Measurements from ENCODE around the gene CD209. TPM values are rescaled to one million over a fixed set of nuclear protein-coding genes. Genes with fewer than 3 reads are reported as not detected.

Gene CD209
- total and polyA plus RNA-seq, 2 experiments from 2014 or later = 0.35 TPM; not detected in 1

DNA sequence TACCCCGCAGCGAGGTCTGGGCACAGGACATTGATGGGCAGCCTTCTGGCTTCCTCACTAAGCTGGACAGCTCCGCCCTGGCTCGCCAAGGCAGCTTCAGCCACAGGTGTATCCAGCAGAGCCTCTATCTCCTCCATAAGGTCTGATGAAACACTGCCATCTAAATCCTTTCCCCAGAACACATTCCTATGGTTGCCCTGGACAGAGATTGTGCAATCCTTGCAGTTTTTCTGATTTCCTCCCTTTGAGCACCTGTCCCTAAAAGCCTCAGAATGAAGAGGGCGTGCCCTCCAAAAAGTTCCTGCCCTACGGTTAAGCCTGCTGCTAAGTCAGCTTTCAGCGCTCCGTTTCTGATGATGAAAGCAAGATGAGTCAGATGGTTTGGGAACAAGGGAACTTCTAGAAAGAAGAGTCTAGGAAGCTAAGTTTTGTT, 36.7 kb upstream of the CD209 start:
- peak; percentile 46 for DNase-seq (ENCODE audit: low spot score)
- ATAC-seq = peak; percentile 5; the same call in 1 of the 3 replicates
- no peak overlapping the region for H2AFZ ChIP-seq

DNA sequence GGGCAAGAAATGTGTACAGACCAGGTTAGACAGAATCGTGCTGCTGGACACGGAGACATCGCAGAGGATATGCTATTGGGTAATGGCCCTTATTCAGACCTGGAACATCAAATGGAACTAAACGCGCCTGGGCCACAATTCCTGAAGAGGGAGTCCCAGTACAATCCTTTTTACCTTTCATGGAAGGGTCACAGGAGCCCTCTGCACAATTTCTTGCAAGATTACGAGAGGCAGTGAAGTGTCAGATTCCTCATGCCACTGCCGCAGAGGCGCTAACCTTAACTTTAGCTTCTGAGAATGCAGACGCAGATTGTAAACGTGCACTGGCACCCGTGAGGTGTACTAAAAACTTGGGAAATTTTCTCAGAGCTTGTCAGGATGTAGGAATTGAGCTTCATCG, 33.8 kb upstream of the CD209 start:
- H3K79me2 ChIP-seq (replicated peaks; ENCODE audit: insufficient read depth) = no peaks in the 10 kb centered on the region
- DNase-seq (ENCODE audit: low spot score) (peak; percentile 42), ATAC-seq (no peak; the same call in 2 of the 3 replicates)
- no peaks in the 10 kb centered on the region for H4K20me1 ChIP-seq (replicated peaks; ENCODE audit: insufficient read depth)
- no peak overlapping the region for H3K27ac ChIP-seq (ENCODE audit: low read depth)
- H3F3A ChIP-seq (replicated peaks; ENCODE audit: low read depth) = no peaks in the 10 kb centered on the region
- no peak overlapping the region for H3K27ac Mint-ChIP-seq
- no peak overlapping the region for H3K4me3 Mint-ChIP-seq
- H3K9me3 Mint-ChIP-seq = no peaks in the 10 kb centered on the region; the same call in 2 of the 3 replicates
- no peak overlapping the region for H3K4me3 ChIP-seq
- no peaks in the 10 kb centered on the region for H3K4me1 ChIP-seq (ENCODE audit: insufficient read depth)
- H3K4me1 Mint-ChIP-seq = peaks cover 10% of the 10 kb centered on the region; the same call in 2 of the 3 replicates
- H3K36me3 Mint-ChIP-seq (ENCODE audit: low read depth) = no peaks in the 10 kb centered on the region
- H3K27me3 ChIP-seq (ENCODE audit: insufficient read depth) = peaks cover 14% of the 10 kb centered on the region
- H3K9me2 ChIP-seq (ENCODE audit: insufficient read depth) = no peaks in the 10 kb centered on the region
- H2AFZ ChIP-seq = no peak overlapping the region
- H3K4me2 ChIP-seq = no peak overlapping the region
- peaks cover 7% of the 10 kb centered on the region for H3K27me3 Mint-ChIP-seq (ENCODE audit: insufficient read depth, low read depth, poor library complexity)
- no peak for TF ChIP-seq ZNF331 (CRISPR knock-in tag; IDR thresholded peaks at IDR 0.05; ENCODE audit: low read depth)
- TF ChIP-seq, protein P1, sequence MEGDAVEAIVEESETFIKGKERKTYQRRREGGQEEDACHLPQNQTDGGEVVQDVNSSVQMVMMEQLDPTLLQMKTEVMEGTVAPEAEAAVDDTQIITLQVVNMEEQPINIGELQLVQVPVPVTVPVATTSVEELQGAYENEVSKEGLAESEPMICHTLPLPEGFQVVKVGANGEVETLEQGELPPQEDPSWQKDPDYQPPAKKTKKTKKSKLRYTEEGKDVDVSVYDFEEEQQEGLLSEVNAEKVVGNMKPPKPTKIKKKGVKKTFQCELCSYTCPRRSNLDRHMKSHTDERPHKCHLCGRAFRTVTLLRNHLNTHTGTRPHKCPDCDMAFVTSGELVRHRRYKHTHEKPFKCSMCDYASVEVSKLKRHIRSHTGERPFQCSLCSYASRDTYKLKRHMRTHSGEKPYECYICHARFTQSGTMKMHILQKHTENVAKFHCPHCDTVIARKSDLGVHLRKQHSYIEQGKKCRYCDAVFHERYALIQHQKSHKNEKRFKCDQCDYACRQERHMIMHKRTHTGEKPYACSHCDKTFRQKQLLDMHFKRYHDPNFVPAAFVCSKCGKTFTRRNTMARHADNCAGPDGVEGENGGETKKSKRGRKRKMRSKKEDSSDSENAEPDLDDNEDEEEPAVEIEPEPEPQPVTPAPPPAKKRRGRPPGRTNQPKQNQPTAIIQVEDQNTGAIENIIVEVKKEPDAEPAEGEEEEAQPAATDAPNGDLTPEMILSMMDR (conservative IDR thresholded peaks at IDR 0.05; ENCODE audit: low read depth in 2 of 2) = peak in 1 of 2 experiments; percentile 46; a peak in 2 of 4 replicates
- H3K36me3 ChIP-seq (ENCODE audit: insufficient read depth) = no peaks in the 10 kb centered on the region

More for the DNA sequence above, 36.7 kb upstream of the CD209 start:
- Histone ChIP-seq H3K4me3 (no peak overlapping the region), H3K9me2 (ENCODE audit: insufficient read depth) (no peaks in the 10 kb centered on the region), H3K27me3 (ENCODE audit: insufficient read depth) (peaks cover 42% of the 10 kb centered on the region), H3K27ac (ENCODE audit: low read depth) (no peak overlapping the region), H3K4me1 (ENCODE audit: insufficient read depth) (peaks cover 3% of the 10 kb centered on the region; the same call in 1 of the 2 replicates), H3K36me3 (ENCODE audit: insufficient read depth) (no peaks in the 10 kb centered on the region), H3F3A (replicated peaks; ENCODE audit: low read depth) (0 out of 2 replicates have a peak, but pooled peaks cover 3% of the 10 kb centered on the region), H3K4me2 (no peak overlapping the region), H3K79me2 (replicated peaks; ENCODE audit: insufficient read depth) (no peaks in the 10 kb centered on the region), H4K20me1 (replicated peaks; ENCODE audit: insufficient read depth) (no peaks in the 10 kb centered on the region)
- H3K27me3 Mint-ChIP-seq (ENCODE audit: insufficient read depth, low read depth, poor library complexity) = peaks cover 23% of the 10 kb centered on the region
- no peak for TF ChIP-seq EZH2 (IDR thresholded peaks at IDR 0.05; ENCODE audit: low read depth, unreplicated experiment)
- TF ChIP-seq, protein P2, sequence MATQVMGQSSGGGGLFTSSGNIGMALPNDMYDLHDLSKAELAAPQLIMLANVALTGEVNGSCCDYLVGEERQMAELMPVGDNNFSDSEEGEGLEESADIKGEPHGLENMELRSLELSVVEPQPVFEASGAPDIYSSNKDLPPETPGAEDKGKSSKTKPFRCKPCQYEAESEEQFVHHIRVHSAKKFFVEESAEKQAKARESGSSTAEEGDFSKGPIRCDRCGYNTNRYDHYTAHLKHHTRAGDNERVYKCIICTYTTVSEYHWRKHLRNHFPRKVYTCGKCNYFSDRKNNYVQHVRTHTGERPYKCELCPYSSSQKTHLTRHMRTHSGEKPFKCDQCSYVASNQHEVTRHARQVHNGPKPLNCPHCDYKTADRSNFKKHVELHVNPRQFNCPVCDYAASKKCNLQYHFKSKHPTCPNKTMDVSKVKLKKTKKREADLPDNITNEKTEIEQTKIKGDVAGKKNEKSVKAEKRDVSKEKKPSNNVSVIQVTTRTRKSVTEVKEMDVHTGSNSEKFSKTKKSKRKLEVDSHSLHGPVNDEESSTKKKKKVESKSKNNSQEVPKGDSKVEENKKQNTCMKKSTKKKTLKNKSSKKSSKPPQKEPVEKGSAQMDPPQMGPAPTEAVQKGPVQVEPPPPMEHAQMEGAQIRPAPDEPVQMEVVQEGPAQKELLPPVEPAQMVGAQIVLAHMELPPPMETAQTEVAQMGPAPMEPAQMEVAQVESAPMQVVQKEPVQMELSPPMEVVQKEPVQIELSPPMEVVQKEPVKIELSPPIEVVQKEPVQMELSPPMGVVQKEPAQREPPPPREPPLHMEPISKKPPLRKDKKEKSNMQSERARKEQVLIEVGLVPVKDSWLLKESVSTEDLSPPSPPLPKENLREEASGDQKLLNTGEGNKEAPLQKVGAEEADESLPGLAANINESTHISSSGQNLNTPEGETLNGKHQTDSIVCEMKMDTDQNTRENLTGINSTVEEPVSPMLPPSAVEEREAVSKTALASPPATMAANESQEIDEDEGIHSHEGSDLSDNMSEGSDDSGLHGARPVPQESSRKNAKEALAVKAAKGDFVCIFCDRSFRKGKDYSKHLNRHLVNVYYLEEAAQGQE (IDR thresholded peaks at IDR 0.05; ENCODE audit: unreplicated experiment) = peak; percentile 63
- H3K36me3 Mint-ChIP-seq (ENCODE audit: low read depth) = 0 out of 3 replicates have a peak, but pooled peaks cover 3% of the 10 kb centered on the region
- H3K4me3 Mint-ChIP-seq = no peak overlapping the region
- peaks cover 11% of the 10 kb centered on the region for H3K4me1 Mint-ChIP-seq
- no peak overlapping the region for H3K27ac Mint-ChIP-seq
- H3K9me3 Mint-ChIP-seq = no peaks in the 10 kb centered on the region; the same call in 2 of the 3 replicates

Measured in GM23338 (cell line).